ENCODE data around the gene JARID2.

The JARID2 gene

GRCh38 chr6:15259766-15260098 is 13.9 kb downstream of the JARID2 start:
- no peak for DNase-seq (ENCODE audit: low read depth)
- TF ChIP-seq MYC (IDR thresholded peaks at IDR 0.05; ENCODE audit: low read depth, low read length) (no peak), CTCF (IDR thresholded peaks at IDR 0.05; ENCODE audit: low read depth, low read length) (no peak), MAX (IDR thresholded peaks at IDR 0.05; ENCODE audit: low read depth, low read length) (no peak), POLR2A (IDR thresholded peaks at IDR 0.05; ENCODE audit: extremely low read depth, insufficient read length) (no peak)
- no peak overlapping the region for H3K4me3 ChIP-seq (ENCODE audit: low read depth, low read length)

GRCh38 chr6:15260099-15260821 is 14.4 kb downstream of the JARID2 start:
- TF ChIP-seq MAX (IDR thresholded peaks at IDR 0.05; ENCODE audit: low read depth, low read length) (no peak), CTCF (IDR thresholded peaks at IDR 0.05; ENCODE audit: low read depth, low read length) (no peak), POLR2A (IDR thresholded peaks at IDR 0.05; ENCODE audit: extremely low read depth, insufficient read length) (no peak), MYC (IDR thresholded peaks at IDR 0.05; ENCODE audit: low read depth, low read length) (no peak)
- DNase-seq (ENCODE audit: low read depth) = no peak
- H3K4me3 ChIP-seq (ENCODE audit: low read depth, low read length) = no peak overlapping the region

- DNase-seq (ENCODE audit: low read depth) = no peak
- TF ChIP-seq MAX (IDR thresholded peaks at IDR 0.05; ENCODE audit: low read depth, low read length) = no peak
- no peak for TF ChIP-seq MYC (IDR thresholded peaks at IDR 0.05; ENCODE audit: low read depth, low read length)
- no peak for TF ChIP-seq POLR2A (IDR thresholded peaks at IDR 0.05; ENCODE audit: extremely low read depth, insufficient read length)
- TF ChIP-seq CTCF (IDR thresholded peaks at IDR 0.05; ENCODE audit: low read depth, low read length) = no peak
- no peak overlapping the region for H3K4me3 ChIP-seq (ENCODE audit: low read depth, low read length)
These were observed 18.0 kb downstream of the JARID2 start for GRCh38 chr6:15263780-15264374.

GRCh38 chr6:15264412-15264811 is 18.5 kb downstream of the JARID2 start:
- TF ChIP-seq POLR2A (IDR thresholded peaks at IDR 0.05; ENCODE audit: extremely low read depth, insufficient read length) (no peak), CTCF (IDR thresholded peaks at IDR 0.05; ENCODE audit: low read depth, low read length) (no peak), MAX (IDR thresholded peaks at IDR 0.05; ENCODE audit: low read depth, low read length) (no peak), MYC (IDR thresholded peaks at IDR 0.05; ENCODE audit: low read depth, low read length) (no peak)
- no peak overlapping the region for H3K4me3 ChIP-seq (ENCODE audit: low read depth, low read length)
- DNase-seq (ENCODE audit: low read depth) = no peak

GRCh38 chr6:15264902-15265761 is 19.3 kb downstream of the JARID2 start:
- TF ChIP-seq POLR2A (IDR thresholded peaks at IDR 0.05; ENCODE audit: extremely low read depth, insufficient read length) (no peak), MAX (IDR thresholded peaks at IDR 0.05; ENCODE audit: low read depth, low read length) (no peak), CTCF (IDR thresholded peaks at IDR 0.05; ENCODE audit: low read depth, low read length) (no peak), MYC (IDR thresholded peaks at IDR 0.05; ENCODE audit: low read depth, low read length) (no peak)
- H3K4me3 ChIP-seq (ENCODE audit: low read depth, low read length) = no peak overlapping the region
- no peak for DNase-seq (ENCODE audit: low read depth)

All from NB4 (cell line).